Measurements from ENCODE around the gene APOE. TPM values are rescaled to one million over a fixed set of nuclear protein-coding genes. Genes with fewer than 3 reads are reported as not detected.

APOE gene
- polyA plus RNA-seq, 2 of the 4 experiments (the other 2 are of a cell fraction): 12.5 to 31.9 TPM

DNA sequence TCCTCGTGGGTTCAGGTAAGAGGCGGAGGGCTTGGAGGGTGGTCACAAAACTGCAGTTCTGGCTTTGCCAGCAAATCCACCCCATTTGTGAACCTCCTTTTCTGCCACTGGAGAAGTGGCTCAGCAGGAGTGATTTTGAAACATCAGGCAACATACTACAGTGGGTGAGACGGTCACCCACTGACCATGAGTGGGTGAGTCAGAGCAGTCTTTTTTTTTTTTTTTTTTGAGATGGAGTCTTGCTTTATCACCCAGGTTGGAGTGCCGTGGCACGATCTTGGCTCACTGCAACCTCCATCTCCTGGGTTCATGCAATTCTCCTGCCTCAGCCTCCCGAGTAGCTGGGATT, 11.6 kb upstream of the APOE start:
- Histone ChIP-seq H3K4me1 (peaks cover 23% of the 10 kb centered on the region), H3K4me2 (no peak overlapping the region), H3K4me3 (no peak overlapping the region), H3K27ac (no peak overlapping the region), H3K9me3 (no peaks in the 10 kb centered on the region)
- POLR2A ChIA-PET: no interaction called here
- FAIRE-seq: no peak
- TF ChIP-seq, protein P1, sequence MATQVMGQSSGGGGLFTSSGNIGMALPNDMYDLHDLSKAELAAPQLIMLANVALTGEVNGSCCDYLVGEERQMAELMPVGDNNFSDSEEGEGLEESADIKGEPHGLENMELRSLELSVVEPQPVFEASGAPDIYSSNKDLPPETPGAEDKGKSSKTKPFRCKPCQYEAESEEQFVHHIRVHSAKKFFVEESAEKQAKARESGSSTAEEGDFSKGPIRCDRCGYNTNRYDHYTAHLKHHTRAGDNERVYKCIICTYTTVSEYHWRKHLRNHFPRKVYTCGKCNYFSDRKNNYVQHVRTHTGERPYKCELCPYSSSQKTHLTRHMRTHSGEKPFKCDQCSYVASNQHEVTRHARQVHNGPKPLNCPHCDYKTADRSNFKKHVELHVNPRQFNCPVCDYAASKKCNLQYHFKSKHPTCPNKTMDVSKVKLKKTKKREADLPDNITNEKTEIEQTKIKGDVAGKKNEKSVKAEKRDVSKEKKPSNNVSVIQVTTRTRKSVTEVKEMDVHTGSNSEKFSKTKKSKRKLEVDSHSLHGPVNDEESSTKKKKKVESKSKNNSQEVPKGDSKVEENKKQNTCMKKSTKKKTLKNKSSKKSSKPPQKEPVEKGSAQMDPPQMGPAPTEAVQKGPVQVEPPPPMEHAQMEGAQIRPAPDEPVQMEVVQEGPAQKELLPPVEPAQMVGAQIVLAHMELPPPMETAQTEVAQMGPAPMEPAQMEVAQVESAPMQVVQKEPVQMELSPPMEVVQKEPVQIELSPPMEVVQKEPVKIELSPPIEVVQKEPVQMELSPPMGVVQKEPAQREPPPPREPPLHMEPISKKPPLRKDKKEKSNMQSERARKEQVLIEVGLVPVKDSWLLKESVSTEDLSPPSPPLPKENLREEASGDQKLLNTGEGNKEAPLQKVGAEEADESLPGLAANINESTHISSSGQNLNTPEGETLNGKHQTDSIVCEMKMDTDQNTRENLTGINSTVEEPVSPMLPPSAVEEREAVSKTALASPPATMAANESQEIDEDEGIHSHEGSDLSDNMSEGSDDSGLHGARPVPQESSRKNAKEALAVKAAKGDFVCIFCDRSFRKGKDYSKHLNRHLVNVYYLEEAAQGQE (IDR thresholded peaks at IDR 0.05): no peak
- TF ChIP-seq KDM5A (IDR thresholded peaks at IDR 0.05) (no peak), EHF (CRISPR knock-in tag; IDR thresholded peaks at IDR 0.05) (no peak)
- TF ChIP-seq, protein P2, sequence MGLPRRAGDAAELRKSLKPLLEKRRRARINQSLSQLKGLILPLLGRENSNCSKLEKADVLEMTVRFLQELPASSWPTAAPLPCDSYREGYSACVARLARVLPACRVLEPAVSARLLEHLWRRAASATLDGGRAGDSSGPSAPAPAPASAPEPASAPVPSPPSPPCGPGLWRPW (IDR thresholded peaks at IDR 0.05): no peak
- CTCF ChIA-PET: interaction anchor here (1.8 to 4.5 kb wide), 3 partner anchors 10 to 57 kb away, joined by 5 to 38 read pairs (median 22); partner anchors contain the start of genes APOE and NECTIN2
- WGBS (ENCODE audit: missing lambda C conversion rate): 89% methylated on average over 6 of the region's 6 CpGs
- no peak for DNase-seq (ENCODE audit: low read depth in 1 of 2, low spot score in 1 of 2)
- no peak for ATAC-seq

DNA sequence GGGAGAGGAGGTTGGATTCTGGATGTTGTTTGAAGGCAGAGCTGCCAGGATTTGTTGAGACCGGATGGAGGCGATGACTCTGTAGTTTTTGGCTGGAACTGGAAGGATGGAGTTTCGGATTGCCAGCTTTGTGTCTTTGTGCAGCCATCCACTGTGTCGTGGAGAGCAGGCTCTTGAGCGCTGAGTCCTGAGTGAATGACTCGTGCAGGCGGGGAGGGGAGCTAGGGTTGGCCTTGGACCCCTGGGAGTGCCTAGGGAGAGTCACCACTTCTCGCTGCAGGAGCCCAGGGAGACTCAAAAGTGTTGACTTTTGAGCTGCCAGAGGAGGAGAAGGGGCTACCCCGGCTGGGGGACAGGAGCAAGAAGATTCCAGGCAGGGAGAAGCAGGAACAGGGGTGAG, 10.7 kb upstream of the APOE start:
- Histone ChIP-seq H3K9me3 (no peaks in the 10 kb centered on the region), H3K4me1 (peaks cover 16% of the 10 kb centered on the region), H3K27ac (no peak overlapping the region), H3K4me2 (no peak overlapping the region), H3K4me3 (no peak overlapping the region)
- CTCF ChIA-PET: interaction anchor here (0.7 to 4.5 kb wide), 13 partner anchors 8 to 584 kb away, joined by 3 to 38 read pairs (median 4); partner anchors contain the start of genes APOE and NECTIN2
- DNase-seq (ENCODE audit: low read depth in 1 of 2, low spot score in 1 of 2): no peak
- TF ChIP-seq EP300 (IDR thresholded peaks at IDR 0.05) (no peak), SMC3 (IDR thresholded peaks at IDR 0.05) (no peak), RARB (CRISPR knock-in tag; IDR thresholded peaks at IDR 0.05) (no peak), HOXB5 (CRISPR knock-in tag; IDR thresholded peaks at IDR 0.05) (no peak), CEBPB (IDR thresholded peaks at IDR 0.05) (no peak), POLR2A (IDR thresholded peaks at IDR 0.05; ENCODE audit: low read length) (no peak), KDM5A (IDR thresholded peaks at IDR 0.05) (no peak), EHMT2 (IDR thresholded peaks at IDR 0.05; ENCODE audit: low read depth) (no peak), NFE2L2 (conservative IDR thresholded peaks at IDR 0.05; ENCODE audit: low read length) (no peak)
- TF ChIP-seq, protein P3, sequence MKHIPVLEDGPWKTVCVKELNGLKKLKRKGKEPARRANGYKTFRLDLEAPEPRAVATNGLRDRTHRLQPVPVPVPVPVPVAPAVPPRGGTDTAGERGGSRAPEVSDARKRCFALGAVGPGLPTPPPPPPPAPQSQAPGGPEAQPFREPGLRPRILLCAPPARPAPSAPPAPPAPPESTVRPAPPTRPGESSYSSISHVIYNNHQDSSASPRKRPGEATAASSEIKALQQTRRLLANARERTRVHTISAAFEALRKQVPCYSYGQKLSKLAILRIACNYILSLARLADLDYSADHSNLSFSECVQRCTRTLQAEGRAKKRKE (CRISPR knock-in tag; IDR thresholded peaks at IDR 0.05; ENCODE audit: low read depth): no peak
- TF ChIP-seq, protein P4, sequence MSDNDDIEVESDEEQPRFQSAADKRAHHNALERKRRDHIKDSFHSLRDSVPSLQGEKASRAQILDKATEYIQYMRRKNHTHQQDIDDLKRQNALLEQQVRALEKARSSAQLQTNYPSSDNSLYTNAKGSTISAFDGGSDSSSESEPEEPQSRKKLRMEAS (IDR thresholded peaks at IDR 0.05): no peak
- TF ChIP-seq, protein P5, sequence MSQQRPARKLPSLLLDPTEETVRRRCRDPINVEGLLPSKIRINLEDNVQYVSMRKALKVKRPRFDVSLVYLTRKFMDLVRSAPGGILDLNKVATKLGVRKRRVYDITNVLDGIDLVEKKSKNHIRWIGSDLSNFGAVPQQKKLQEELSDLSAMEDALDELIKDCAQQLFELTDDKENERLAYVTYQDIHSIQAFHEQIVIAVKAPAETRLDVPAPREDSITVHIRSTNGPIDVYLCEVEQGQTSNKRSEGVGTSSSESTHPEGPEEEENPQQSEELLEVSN (IDR thresholded peaks at IDR 0.05; ENCODE audit: borderline replicate concordance, low read depth): no peak
- ATAC-seq: no peak
- 75% methylated on average over 9 of the region's 9 CpGs for WGBS (ENCODE audit: missing lambda C conversion rate)
- POLR2A ChIA-PET: no interaction called here
- no peak for FAIRE-seq

DNA sequence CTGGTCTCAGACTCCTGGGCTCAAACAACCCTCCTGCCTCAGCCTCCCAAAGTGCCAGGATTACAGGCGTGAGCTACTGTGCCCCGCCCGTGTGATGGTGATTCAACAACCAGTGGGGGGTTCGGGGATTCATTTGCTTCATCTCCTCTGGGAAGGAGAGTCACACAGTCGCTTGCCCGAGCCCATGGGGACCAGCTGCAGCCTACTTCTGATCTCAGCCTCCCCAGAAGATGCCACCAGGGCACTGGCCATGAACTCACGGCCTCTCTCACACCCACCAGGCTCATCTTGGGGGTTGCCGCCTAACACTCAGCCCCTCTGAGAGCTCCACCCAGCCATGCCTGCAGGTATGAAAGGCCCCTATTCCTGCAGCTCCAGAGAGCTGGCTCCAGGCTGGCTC, 7.8 kb upstream of the APOE start:
- DNase-seq (ENCODE audit: low read depth in 1 of 2, low spot score in 1 of 2) (no peak), FAIRE-seq (no peak), ATAC-seq (no peak)
- no peaks in the 10 kb centered on the region for H3K9me3 ChIP-seq
- WGBS (ENCODE audit: missing lambda C conversion rate): 93% methylated on average over 8 of the region's 8 CpGs
- ChIA-PET CTCF (interaction anchor here (0.5 to 4.5 kb wide), 6 partner anchors 13 to 1155 kb away, joined by 3 to 22 read pairs (median 4); no protein-coding TSS in a partner anchor), POLR2A (interaction anchor here (0.7 kb wide), 2 partner anchors 46 to 504 kb away, joined by 3 to 7 read pairs; no protein-coding TSS in a partner anchor)
- H3K4me3 ChIP-seq: no peak overlapping the region
- H3K4me1 ChIP-seq: peaks cover 7% of the 10 kb centered on the region
- TF ChIP-seq MAFK (IDR thresholded peaks at IDR 0.05; ENCODE audit: partially characterized antibody) (no peak), POLR2AphosphoS2 (conservative IDR thresholded peaks at IDR 0.05; ENCODE audit: low read length) (no peak), ESRRA (IDR thresholded peaks at IDR 0.05; ENCODE audit: borderline replicate concordance, low read length) (no peak), CBX8 (IDR thresholded peaks at IDR 0.05) (no peak), ZFP36 (IDR thresholded peaks at IDR 0.05; ENCODE audit: borderline replicate concordance, partially characterized antibody) (no peak), EHF (CRISPR knock-in tag; IDR thresholded peaks at IDR 0.05) (no peak), CBX2 (IDR thresholded peaks at IDR 0.05; ENCODE audit: borderline replicate concordance, low read depth) (no peak), FOXS1 (CRISPR knock-in tag; IDR thresholded peaks at IDR 0.05) (no peak), RNF2 (IDR thresholded peaks at IDR 0.05; ENCODE audit: borderline replicate concordance, low read depth) (no peak), NFE2L2 (conservative IDR thresholded peaks at IDR 0.05; ENCODE audit: low read length) (no peak)
- TF ChIP-seq, protein P6, sequence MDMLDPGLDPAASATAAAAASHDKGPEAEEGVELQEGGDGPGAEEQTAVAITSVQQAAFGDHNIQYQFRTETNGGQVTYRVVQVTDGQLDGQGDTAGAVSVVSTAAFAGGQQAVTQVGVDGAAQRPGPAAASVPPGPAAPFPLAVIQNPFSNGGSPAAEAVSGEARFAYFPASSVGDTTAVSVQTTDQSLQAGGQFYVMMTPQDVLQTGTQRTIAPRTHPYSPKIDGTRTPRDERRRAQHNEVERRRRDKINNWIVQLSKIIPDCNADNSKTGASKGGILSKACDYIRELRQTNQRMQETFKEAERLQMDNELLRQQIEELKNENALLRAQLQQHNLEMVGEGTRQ (IDR thresholded peaks at IDR 0.05): no peak
- TF ChIP-seq, protein P4 (IDR thresholded peaks at IDR 0.05): no peak
- no peak overlapping the region for H3K27ac ChIP-seq
- no peak overlapping the region for H3K4me2 ChIP-seq
